H1 (cell line): ENCODE measurements around the gene JOSD2.

Experiments used
- ASH2L ChIP-seq: fragments of 200-600, 300-600 bp; sonication (generic); IDR thresholded peaks from one replicate; pipeline ENCODE4 v1.7.1; 2017; ENCODE audit warnings: low read length
- CTCF ChIP-seq, 3 experiments: IDR thresholded peaks; 1 replicate in 2 of 3; 2 replicates in 1 of 3; pipeline versions ENCODE4 v1.5.1 to v1.6.1; 2011; ENCODE audit warnings: low read length in 3 of 3, mild to moderate bottlenecking in 3 of 3, inconsistent platforms in 2 of 3, low read depth in 1 of 3, moderate library complexity in 1 of 3; ENCODE audit not compliant: insufficient read depth in 1 of 3; ENCODE audit errors: control extremely low read depth in 1 of 3
- JUN ChIP-seq: IDR thresholded peaks from 2 replicates; pipeline ENCODE4 v1.6.1; 2011; ENCODE audit warnings: low read depth, mild to moderate bottlenecking, improper control_type of control experiment, low read length
- NRF1 ChIP-seq: IDR thresholded peaks from 2 replicates; pipeline ENCODE4 v1.6.1; 2011; ENCODE audit warnings: mild to moderate bottlenecking, low read depth, low read length, improper control_type of control experiment
- POLR2A ChIP-seq, 2 experiments: IDR thresholded peaks; 1 replicate in 1 of 2; 2 replicates in 1 of 2; pipeline ENCODE4 v1.6.1; 2011; ENCODE audit warnings: low read depth in 2 of 2, low read length in 2 of 2, mild to moderate bottlenecking in 2 of 2; ENCODE audit errors: control extremely low read depth in 1 of 2
- RAD21 ChIP-seq, 2 experiments: IDR thresholded peaks in 1 of 2; conservative IDR thresholded peaks in 1 of 2; 2 replicates each; pipeline ENCODE4 v1.6.1; 2011; ENCODE audit warnings: low read depth in 2 of 2, low read length in 2 of 2, improper control_type of control experiment in 1 of 2, inconsistent platforms in 1 of 2, mild to moderate bottlenecking in 1 of 2, moderate library complexity in 1 of 2
- SP4 ChIP-seq: IDR thresholded peaks from 2 replicates; pipeline ENCODE4 v1.6.1; 2012; ENCODE audit warnings: low read length, inconsistent platforms
- TAF7 ChIP-seq: optimal IDR thresholded peaks from 2 replicates; pipeline ENCODE3; 2011; ENCODE audit warnings: low read depth, mild to moderate bottlenecking, inconsistent platforms, low read length, moderate library complexity, borderline replicate concordance

DNA sequence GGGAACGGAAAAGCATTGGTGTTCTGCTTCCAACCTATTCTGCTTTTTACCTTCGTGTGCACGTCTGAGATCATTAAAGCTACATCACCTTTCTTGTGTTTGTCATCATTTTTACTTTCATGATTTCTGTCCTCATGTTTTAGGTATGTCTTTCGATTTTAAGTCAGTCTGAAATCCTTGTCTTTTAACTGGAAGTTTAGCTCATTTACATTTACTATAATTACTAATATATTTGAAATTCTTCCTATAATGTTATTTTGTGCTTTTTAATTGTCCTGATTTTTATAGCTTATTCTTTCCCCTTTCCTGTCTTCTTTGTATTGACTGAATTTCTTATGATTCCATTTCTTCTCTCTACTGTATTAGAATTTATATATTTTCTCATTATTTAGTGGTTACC lies 22.0 kb upstream of the JOSD2 start:
- TF ChIP-seq POLR2A (IDR thresholded peaks at IDR 0.05; ENCODE audit: control extremely low read depth in 1 of 2, low read depth in 2 of 2, low read length in 2 of 2) (no peak), CTCF (IDR thresholded peaks at IDR 0.05; ENCODE audit: control extremely low read depth in 1 of 3, insufficient read depth in 1 of 3, low read depth in 1 of 3, low read length in 3 of 3) (no peak), SP4 (no peak), RAD21 (IDR thresholded peaks at IDR 0.05 in 1 of 2, conservative IDR thresholded peaks at IDR 0.05 in 1 of 2; ENCODE audit: low read depth in 2 of 2, low read length in 2 of 2) (no peak), NRF1 (no peak), TAF7 (no peak), ASH2L (no peak), JUN (no peak)
